IPS-15b (cell line): ENCODE measurements around the gene SHISAL2A.

Experiments used
- H3K27me3 ChIP-seq: one replicate; pipeline ENCODE4 v1.6.1; 2013; ENCODE audit warnings: low read length; ENCODE audit not compliant: control insufficient read depth, insufficient read depth
- H3K36me3 ChIP-seq: one replicate; pipeline ENCODE4 v1.6.1; 2013; ENCODE audit warnings: low read length; ENCODE audit not compliant: control insufficient read depth, insufficient read depth
- H3K4me1 ChIP-seq: one replicate; pipeline ENCODE4 v1.6.1; 2013; ENCODE audit warnings: mild to moderate bottlenecking, low read length; ENCODE audit not compliant: control insufficient read depth, insufficient read depth
- H3K4me3 ChIP-seq: one replicate; pipeline ENCODE4 v1.5.1; 2013; ENCODE audit warnings: low read depth, low read length
- H3K9ac ChIP-seq: one replicate; pipeline ENCODE4 v1.6.1; 2013; ENCODE audit warnings: low read depth, mild to moderate bottlenecking, low read length
- H3K9me3 ChIP-seq: one replicate; pipeline ENCODE4 v1.6.1; 2013; ENCODE audit warnings: mild to moderate bottlenecking, low read length; ENCODE audit not compliant: control insufficient read depth, insufficient read depth

Gene SHISAL2A

GRCh38 chr1:52628614-52629324, 4.2 kb upstream of the SHISAL2A start:
- Histone ChIP-seq H3K9me3 (no peaks in the 10 kb centered on the region), H3K27me3 (peaks cover 26% of the 10 kb centered on the region), H3K36me3 (no peaks in the 10 kb centered on the region), H3K9ac (no peak overlapping the region), H3K4me1 (peaks cover 2% of the 10 kb centered on the region), H3K4me3 (no peak overlapping the region)

DNA sequence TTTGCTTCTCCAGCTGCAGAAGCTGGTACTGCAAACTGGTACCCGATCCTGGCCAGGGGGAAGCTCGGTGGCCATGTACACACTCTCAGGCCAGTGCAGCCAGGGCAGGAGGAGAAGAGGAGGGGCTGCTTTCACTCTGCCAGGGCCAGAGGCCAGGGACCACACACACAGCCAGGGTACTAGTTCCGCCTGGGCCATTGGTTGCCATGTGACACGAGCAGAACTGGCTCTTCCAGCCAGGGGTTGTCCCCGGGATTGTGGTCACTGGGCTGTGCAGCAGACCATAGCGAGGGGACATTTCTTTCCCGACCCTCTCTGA, 3.7 kb upstream of the SHISAL2A start:
- Histone ChIP-seq H3K36me3 (no peaks in the 10 kb centered on the region), H3K9me3 (no peaks in the 10 kb centered on the region), H3K9ac (no peak overlapping the region), H3K27me3 (peaks cover 32% of the 10 kb centered on the region), H3K4me3 (no peak overlapping the region), H3K4me1 (peaks cover 2% of the 10 kb centered on the region)

DNA sequence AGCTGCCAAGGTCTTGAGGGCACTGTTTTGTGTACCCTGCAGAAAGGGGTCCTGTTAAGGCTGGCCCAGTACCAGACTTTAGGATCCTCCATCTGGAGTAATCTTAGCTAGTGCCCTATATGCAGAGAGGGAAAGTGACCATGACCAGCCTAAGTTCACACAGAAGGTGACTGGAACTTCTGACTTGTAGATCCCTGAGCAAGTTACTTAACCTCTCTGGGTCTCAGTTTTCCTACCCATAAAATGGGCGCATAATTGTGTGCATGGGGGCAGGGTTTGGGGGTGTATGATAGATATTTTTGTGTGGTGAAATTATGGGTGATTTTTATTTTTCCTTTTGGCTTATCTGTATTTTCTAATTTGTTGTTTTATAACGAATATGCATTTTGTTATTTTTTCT, 3.3 kb upstream of the SHISAL2A start:
- Histone ChIP-seq H3K9ac (no peak overlapping the region), H3K4me3 (no peak overlapping the region), H3K4me1 (peaks cover 2% of the 10 kb centered on the region), H3K36me3 (no peaks in the 10 kb centered on the region), H3K9me3 (no peaks in the 10 kb centered on the region), H3K27me3 (peaks cover 35% of the 10 kb centered on the region)

DNA sequence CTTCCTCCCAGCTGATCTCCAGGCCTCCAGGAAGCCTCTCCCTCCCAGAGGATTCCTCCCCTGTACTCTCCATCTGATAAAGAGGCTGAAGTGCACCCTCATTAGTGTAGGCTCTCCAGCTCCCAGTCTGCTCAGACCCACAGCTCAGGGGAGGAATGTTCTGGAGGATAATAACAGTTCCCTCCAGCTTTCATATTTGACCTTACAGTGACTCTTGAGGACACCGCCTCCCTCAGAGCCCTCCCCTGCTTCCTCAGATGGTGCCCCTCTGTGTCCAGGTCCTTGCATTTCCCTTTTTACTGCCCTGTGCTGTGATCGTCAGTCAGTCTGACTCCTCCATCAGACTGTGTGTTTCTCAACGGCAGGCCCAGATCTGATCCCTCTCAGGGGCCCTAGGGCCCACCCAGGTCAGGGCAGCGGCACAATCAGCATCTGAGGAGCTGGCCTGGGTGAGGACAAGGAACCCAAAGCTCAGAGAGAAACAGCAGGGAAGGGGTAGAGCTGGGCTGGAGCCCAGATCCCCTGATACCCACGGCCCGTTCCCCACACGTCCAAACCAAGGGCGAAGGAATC, 1.1 kb upstream of the SHISAL2A start:
- Histone ChIP-seq H3K4me3 (no peak overlapping the region), H3K9ac (no peak overlapping the region)

GRCh38 chr1:52633291-52633754, 355 bp downstream of the SHISAL2A start:
- no peaks in the 10 kb centered on the region for H3K9me3 ChIP-seq
- H3K27me3 ChIP-seq = peaks cover 47% of the 10 kb centered on the region
- peak overlapping the region; percentile 43 for H3K4me3 ChIP-seq
- no peaks in the 10 kb centered on the region for H3K36me3 ChIP-seq
- H3K4me1 ChIP-seq = peaks cover 2% of the 10 kb centered on the region
- H3K9ac ChIP-seq = peak overlapping the region; percentile 17

More for the DNA sequence above, 1.1 kb upstream of the SHISAL2A start:
- no peaks in the 10 kb centered on the region for H3K36me3 ChIP-seq
- peaks cover 45% of the 10 kb centered on the region for H3K27me3 ChIP-seq
- H3K4me1 ChIP-seq = peaks cover 2% of the 10 kb centered on the region
- H3K9me3 ChIP-seq = no peaks in the 10 kb centered on the region

GRCh38 chr1:52634111-52634510, 1.1 kb downstream of the SHISAL2A start:
- no peak overlapping the region for H3K4me3 ChIP-seq
- no peaks in the 10 kb centered on the region for H3K36me3 ChIP-seq
- no peak overlapping the region for H3K9ac ChIP-seq
- H3K27me3 ChIP-seq = peaks cover 47% of the 10 kb centered on the region
- no peaks in the 10 kb centered on the region for H3K9me3 ChIP-seq
- H3K4me1 ChIP-seq = peaks cover under 1% of the 10 kb centered on the region

GRCh38 chr1:52635321-52636089, 2.5 kb downstream of the SHISAL2A start:
- Histone ChIP-seq H3K4me3 (no peak overlapping the region), H3K9me3 (no peaks in the 10 kb centered on the region), H3K36me3 (no peaks in the 10 kb centered on the region), H3K4me1 (no peaks in the 10 kb centered on the region), H3K9ac (no peak overlapping the region), H3K27me3 (peaks cover 46% of the 10 kb centered on the region)

DNA sequence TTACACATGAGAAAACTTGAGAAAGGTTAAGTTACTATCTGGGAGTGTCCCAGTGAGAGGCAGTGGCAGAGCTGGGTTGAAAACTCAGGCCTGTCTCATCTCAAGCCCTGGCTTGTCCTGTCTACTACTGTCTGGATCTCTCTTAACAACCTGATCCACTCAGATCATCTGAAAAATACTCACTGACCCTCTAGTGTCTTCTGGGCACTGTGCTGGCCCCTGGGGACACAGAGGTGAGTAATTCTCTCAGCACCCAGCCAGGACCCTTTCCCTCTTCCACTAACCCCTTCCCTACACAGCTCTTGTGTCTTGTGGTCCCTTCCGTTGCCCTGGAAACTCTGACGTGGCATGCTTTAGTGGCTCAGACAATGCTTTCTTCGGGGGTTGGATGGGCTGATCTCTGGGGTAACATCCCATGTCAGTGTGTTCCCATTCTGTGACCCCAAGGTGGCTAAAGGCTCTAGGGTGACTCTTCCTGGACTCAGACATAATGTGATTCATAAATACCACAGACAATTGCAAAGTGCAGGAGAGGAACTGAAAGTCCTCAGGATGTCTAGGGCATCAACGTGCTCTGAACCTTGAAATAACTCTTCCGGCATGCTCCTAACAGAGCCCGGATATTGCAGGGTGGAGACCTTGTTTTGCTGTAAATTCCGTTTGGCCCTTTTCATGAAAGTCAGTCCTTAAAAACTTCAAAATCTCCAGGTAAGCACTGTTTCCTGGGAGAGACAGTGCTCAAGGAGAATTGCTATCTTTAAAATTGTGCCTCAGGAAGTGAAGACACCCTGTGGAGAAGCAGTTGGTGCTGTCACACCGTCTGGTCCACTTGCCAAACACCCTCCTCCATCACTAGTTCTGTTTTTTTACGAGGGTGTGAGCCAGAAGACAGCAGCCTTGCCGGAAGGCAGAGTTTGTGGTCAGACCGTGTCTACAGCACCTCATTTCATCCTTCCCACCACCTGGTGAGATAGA, 4.0 kb downstream of the SHISAL2A start:
- H3K27me3 ChIP-seq = peaks cover 35% of the 10 kb centered on the region
- no peaks in the 10 kb centered on the region for H3K4me1 ChIP-seq
- H3K9ac ChIP-seq = no peak overlapping the region
- H3K36me3 ChIP-seq = no peaks in the 10 kb centered on the region
- H3K9me3 ChIP-seq = no peaks in the 10 kb centered on the region
- H3K4me3 ChIP-seq = no peak overlapping the region

- Histone ChIP-seq H3K4me3 (no peak overlapping the region), H3K36me3 (no peaks in the 10 kb centered on the region), H3K27me3 (peaks cover 26% of the 10 kb centered on the region), H3K4me1 (no peaks in the 10 kb centered on the region), H3K9ac (no peak overlapping the region), H3K9me3 (no peaks in the 10 kb centered on the region)
These were observed 5.0 kb downstream of the SHISAL2A start for GRCh38 chr1:52637946-52638345.

GRCh38 chr1:52640697-52641096, 7.7 kb downstream of the SHISAL2A start:
- Histone ChIP-seq H3K36me3 (no peaks in the 10 kb centered on the region), H3K4me3 (no peak overlapping the region), H3K9me3 (no peaks in the 10 kb centered on the region), H3K4me1 (no peaks in the 10 kb centered on the region), H3K9ac (no peak overlapping the region), H3K27me3 (peaks cover 5% of the 10 kb centered on the region)

DNA sequence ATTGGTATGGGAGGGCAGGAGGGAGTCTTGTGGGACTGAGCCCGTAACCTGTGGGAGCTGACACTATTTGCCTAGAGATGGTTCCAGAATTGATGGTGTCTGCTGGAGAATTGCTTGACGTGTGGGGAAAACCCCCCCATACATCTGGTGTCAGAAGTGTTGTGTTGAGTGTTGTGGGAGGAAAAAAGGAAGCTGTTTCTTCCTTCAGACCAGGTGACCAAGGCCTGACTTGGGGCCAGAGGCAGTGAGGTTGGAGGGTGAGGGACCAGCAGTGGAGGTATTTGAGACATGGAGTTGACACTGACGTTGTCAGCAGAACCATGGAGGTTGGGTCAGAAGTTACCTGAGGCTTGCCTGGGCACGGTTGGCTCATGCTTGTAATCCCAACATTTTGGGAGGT, 8.3 kb downstream of the SHISAL2A start:
- no peak overlapping the region for H3K9ac ChIP-seq
- no peaks in the 10 kb centered on the region for H3K9me3 ChIP-seq
- no peak overlapping the region for H3K4me3 ChIP-seq
- peaks cover 5% of the 10 kb centered on the region for H3K27me3 ChIP-seq
- H3K4me1 ChIP-seq = no peaks in the 10 kb centered on the region
- H3K36me3 ChIP-seq = no peaks in the 10 kb centered on the region
